ENCODE results near the gene RASGRF1.

RASGRF1 gene

DNA sequence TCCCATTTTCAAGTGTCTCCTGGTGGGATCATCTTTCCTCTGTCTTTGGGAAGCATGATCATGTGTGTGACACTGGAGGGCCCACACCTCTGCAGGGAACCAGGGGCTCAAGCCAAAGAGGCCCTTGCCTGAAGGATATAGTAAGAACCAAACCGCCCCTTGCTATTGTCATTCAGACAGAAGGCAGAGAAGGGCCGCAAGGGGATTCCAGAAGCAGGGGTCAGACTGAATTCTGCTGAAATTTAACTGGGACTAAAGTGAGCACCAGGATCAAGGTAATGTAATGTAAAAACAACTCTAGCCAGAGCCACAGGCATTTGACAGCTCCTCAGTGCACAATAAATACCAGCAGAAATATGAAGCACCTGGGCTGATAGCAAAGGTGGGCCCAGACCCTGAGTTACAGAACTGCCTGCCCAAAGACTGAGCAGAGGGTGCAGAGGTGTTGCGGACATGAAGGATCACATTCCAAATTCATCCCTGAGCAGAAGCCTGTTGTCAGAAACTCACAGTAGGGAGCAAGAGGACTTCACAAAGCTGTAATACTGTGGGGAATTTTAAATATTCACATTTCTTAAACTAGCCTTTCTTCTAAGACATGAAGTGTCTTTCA lies 46.0 kb upstream of the RASGRF1 start:
- ChIA-PET POLR2A (no interaction called here), CTCF (interaction anchor here (0.6 to 3.1 kb wide), 3 partner anchors 10 to 365 kb away, joined by 3 to 11 read pairs (median 4); no protein-coding TSS in a partner anchor)
- Histone ChIP-seq H3K36me3 (ENCODE audit: control insufficient read depth in 2 of 2, insufficient read depth in 1 of 2, low read length in 2 of 2) (no peaks in the 10 kb centered on the region), H3K4me1 (ENCODE audit: control insufficient read depth, insufficient read depth, low read length) (0 out of 2 replicates have a peak, but pooled peaks cover 3% of the 10 kb centered on the region), H3K9me3 (ENCODE audit: control insufficient read depth, insufficient read depth, low read depth, low read length) (no peaks in the 10 kb centered on the region; the same call in 1 of the 2 replicates), H3K4me3 (ENCODE audit: low read depth, low read length) (no peak overlapping the region), H3K27ac (ENCODE audit: extremely low read depth, low read depth, low read length) (no peak overlapping the region)
- TF ChIP-seq ZNF837 (tag by site-specific recombination; IDR thresholded peaks at IDR 0.05), result no peak
- no peak for TF ChIP-seq MZF1 (tag by site-specific recombination; IDR thresholded peaks at IDR 0.05; ENCODE audit: borderline replicate concordance)
- TF ChIP-seq ZNF560 (tag by site-specific recombination; IDR thresholded peaks at IDR 0.05; ENCODE audit: borderline replicate concordance), result no peak
- TF ChIP-seq ZNF548 (tag by site-specific recombination; IDR thresholded peaks at IDR 0.05), result no peak

DNA sequence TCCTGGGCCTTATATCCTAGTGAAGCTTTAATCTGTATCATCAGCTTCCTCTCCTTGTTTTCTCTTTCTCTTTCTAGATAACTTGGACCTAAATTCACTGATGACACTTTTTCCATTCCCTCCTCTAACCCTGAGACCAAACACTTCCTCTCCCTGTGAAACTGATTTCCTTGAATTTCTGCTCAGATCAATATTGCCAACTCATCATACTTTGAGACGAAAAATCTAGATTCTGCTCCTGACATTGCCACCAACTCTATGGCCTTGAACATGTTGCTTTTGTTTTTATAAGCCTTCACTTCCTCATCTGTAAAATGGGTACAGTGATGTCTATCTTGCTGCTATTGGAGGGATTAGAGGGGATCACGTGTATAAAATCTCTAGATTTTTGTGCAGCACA lies 42.7 kb upstream of the RASGRF1 start:
- Histone ChIP-seq H3K27ac (ENCODE audit: extremely low read depth, low read depth, low read length) (no peak overlapping the region), H3K9me3 (ENCODE audit: control insufficient read depth, insufficient read depth, low read depth, low read length) (no peaks in the 10 kb centered on the region; the same call in 1 of the 2 replicates), H3K36me3 (ENCODE audit: control insufficient read depth in 2 of 2, insufficient read depth in 1 of 2, low read length in 2 of 2) (no peaks in the 10 kb centered on the region), H3K4me3 (ENCODE audit: low read depth, low read length) (no peak overlapping the region), H3K4me1 (ENCODE audit: control insufficient read depth, insufficient read depth, low read length) (0 out of 2 replicates have a peak, but pooled peaks cover 3% of the 10 kb centered on the region)
- ChIA-PET POLR2A (no interaction called here), CTCF (interaction anchor here (4.7 kb wide), 1 partner anchor 51 kb away, joined by 27 read pairs; no protein-coding TSS in a partner anchor)
- no peak for TF ChIP-seq REPIN1 (tag by site-specific recombination; IDR thresholded peaks at IDR 0.05; ENCODE audit: low read depth)

DNA sequence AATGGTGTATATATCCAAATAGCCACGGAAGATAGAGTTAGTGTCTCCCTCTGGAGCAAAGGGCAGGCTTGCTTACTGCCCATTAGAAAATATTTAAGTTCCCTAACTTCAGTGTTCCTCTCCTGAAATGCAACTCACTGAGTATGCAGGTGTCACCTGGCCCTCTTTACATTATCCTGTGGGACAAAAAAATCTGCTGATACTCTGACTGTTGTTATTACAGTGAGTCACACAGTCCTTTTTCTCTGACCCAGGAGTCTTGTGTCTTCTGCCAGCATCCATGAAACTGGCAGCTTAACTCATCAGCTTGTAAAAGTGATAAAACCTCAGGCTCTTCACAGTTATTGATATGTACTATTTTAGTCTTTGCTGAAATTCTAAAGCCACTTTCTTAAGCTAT lies 42.2 kb upstream of the RASGRF1 start:
- no peak overlapping the region for H3K27ac ChIP-seq (ENCODE audit: extremely low read depth, low read depth, low read length)
- H3K9me3 ChIP-seq (ENCODE audit: control insufficient read depth, insufficient read depth, low read depth, low read length), result no peaks in the 10 kb centered on the region; the same call in 1 of the 2 replicates
- ChIA-PET CTCF (interaction anchor here (4.7 kb wide), 1 partner anchor 52 kb away, joined by 27 read pairs; no protein-coding TSS in a partner anchor), POLR2A (no interaction called here)
- 0 out of 2 replicates have a peak, but pooled peaks cover 3% of the 10 kb centered on the region for H3K4me1 ChIP-seq (ENCODE audit: control insufficient read depth, insufficient read depth, low read length)
- H3K36me3 ChIP-seq (ENCODE audit: control insufficient read depth in 2 of 2, insufficient read depth in 1 of 2, low read length in 2 of 2), result no peaks in the 10 kb centered on the region
- TF ChIP-seq ZIC2 (tag by site-specific recombination; IDR thresholded peaks at IDR 0.05), result no peak
- TF ChIP-seq SETDB1 (IDR thresholded peaks at IDR 0.05; ENCODE audit: insufficient read length, low read length), result peak; percentile 10
- no peak for TF ChIP-seq ZNF623 (tag by site-specific recombination; IDR thresholded peaks at IDR 0.05)
- TF ChIP-seq ZBTB17 (tag by site-specific recombination; IDR thresholded peaks at IDR 0.05), result no peak
- no peak for TF ChIP-seq ZBTB1 (tag by site-specific recombination; IDR thresholded peaks at IDR 0.05)
- TF ChIP-seq BCL11B (tag by site-specific recombination; IDR thresholded peaks at IDR 0.05; ENCODE audit: low read depth), result no peak
- no peak for TF ChIP-seq BCL11A (tag by site-specific recombination; IDR thresholded peaks at IDR 0.05; ENCODE audit: low read depth)
- no peak overlapping the region for H3K4me3 ChIP-seq (ENCODE audit: low read depth, low read length)

DNA sequence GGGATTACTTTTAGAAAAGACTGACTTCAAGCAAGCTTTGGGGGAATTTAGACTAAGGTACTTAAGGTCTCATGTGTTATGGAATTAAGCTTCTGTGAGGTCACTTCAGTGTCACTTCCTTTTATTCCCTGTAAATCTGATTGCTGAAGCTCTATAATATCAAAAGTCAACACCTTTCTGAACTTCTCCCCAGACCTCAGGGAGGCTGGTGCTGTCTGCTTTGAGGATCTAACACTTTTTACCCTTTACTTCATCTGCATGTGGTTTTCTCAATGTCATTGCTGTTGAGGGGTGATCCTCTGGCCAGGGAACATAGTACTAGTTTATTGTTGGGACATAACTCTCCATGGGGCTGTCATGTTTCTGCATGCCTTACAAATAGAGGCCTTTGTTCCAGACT lies 41.8 kb upstream of the RASGRF1 start:
- ChIA-PET POLR2A (no interaction called here), CTCF (interaction anchor here (4.7 kb wide), 1 partner anchor 52 kb away, joined by 27 read pairs; no protein-coding TSS in a partner anchor)
- TF ChIP-seq, protein P1, sequence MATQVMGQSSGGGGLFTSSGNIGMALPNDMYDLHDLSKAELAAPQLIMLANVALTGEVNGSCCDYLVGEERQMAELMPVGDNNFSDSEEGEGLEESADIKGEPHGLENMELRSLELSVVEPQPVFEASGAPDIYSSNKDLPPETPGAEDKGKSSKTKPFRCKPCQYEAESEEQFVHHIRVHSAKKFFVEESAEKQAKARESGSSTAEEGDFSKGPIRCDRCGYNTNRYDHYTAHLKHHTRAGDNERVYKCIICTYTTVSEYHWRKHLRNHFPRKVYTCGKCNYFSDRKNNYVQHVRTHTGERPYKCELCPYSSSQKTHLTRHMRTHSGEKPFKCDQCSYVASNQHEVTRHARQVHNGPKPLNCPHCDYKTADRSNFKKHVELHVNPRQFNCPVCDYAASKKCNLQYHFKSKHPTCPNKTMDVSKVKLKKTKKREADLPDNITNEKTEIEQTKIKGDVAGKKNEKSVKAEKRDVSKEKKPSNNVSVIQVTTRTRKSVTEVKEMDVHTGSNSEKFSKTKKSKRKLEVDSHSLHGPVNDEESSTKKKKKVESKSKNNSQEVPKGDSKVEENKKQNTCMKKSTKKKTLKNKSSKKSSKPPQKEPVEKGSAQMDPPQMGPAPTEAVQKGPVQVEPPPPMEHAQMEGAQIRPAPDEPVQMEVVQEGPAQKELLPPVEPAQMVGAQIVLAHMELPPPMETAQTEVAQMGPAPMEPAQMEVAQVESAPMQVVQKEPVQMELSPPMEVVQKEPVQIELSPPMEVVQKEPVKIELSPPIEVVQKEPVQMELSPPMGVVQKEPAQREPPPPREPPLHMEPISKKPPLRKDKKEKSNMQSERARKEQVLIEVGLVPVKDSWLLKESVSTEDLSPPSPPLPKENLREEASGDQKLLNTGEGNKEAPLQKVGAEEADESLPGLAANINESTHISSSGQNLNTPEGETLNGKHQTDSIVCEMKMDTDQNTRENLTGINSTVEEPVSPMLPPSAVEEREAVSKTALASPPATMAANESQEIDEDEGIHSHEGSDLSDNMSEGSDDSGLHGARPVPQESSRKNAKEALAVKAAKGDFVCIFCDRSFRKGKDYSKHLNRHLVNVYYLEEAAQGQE (tag by site-specific recombination; IDR thresholded peaks at IDR 0.05), result no peak
- no peak for TF ChIP-seq ZNF140 (tag by site-specific recombination; IDR thresholded peaks at IDR 0.05)
- Histone ChIP-seq H3K27ac (ENCODE audit: extremely low read depth, low read depth, low read length) (no peak overlapping the region), H3K4me3 (ENCODE audit: low read depth, low read length) (no peak overlapping the region), H3K36me3 (ENCODE audit: control insufficient read depth in 2 of 2, insufficient read depth in 1 of 2, low read length in 2 of 2) (no peaks in the 10 kb centered on the region), H3K9me3 (ENCODE audit: control insufficient read depth, insufficient read depth, low read depth, low read length) (no peaks in the 10 kb centered on the region; the same call in 1 of the 2 replicates), H3K4me1 (ENCODE audit: control insufficient read depth, insufficient read depth, low read length) (0 out of 2 replicates have a peak, but pooled peaks cover 3% of the 10 kb centered on the region)

All from HEK293 (cell line).